SU-DHL-6 (cell line): ENCODE measurements around the gene GSTA3.

ENCODE experiments used
- H2AFZ ChIP-seq: fragments of 200-600 bp; sonication (generic); 2 replicates; pipeline ENCODE4 v1.6.1; 2014; ENCODE audit warnings: low read depth, mild to moderate bottlenecking, moderate library complexity, mixed read lengths, antibody characterized with exemption, low read length; ENCODE audit not compliant: severe bottlenecking
- H3F3A ChIP-seq: fragments of 200-600 bp; shearing (Covaris generic); 2 replicates; pipeline ENCODE4 v1.6.0; 2016; ENCODE audit warnings: antibody characterized with exemption, mild to moderate bottlenecking; ENCODE audit not compliant: insufficient read depth
- H3K27ac ChIP-seq: fragments of 200-600 bp; sonication (generic); 2 replicates; pipeline ENCODE4 v1.5.1; 2016; ENCODE audit warnings: low read depth, mild to moderate bottlenecking, low read length, moderate library complexity, mixed read lengths
- H3K27me3 ChIP-seq: fragments of 200-600 bp; sonication (generic), shearing (Covaris generic); 2 replicates; pipeline ENCODE4 v1.6.0; 2014; ENCODE audit warnings: mild to moderate bottlenecking, low read length
- H3K36me3 ChIP-seq: fragments of 200-600 bp; sonication (generic); 2 replicates; pipeline ENCODE4 v1.6.1; 2014; ENCODE audit warnings: mild to moderate bottlenecking, low read length, mixed read lengths
- H3K4me2 ChIP-seq: fragments of 300-600, 200-600 bp; shearing (Covaris generic), sonication (generic); 2 replicates; pipeline ENCODE4 v1.6.0; 2014; ENCODE audit warnings: low read length, low read depth, mild to moderate bottlenecking; ENCODE audit not compliant: poor library complexity, severe bottlenecking
- H3K4me3 ChIP-seq: fragments of 200-600 bp; sonication (generic); 2 replicates; pipeline ENCODE4 v1.5.1; 2014; ENCODE audit warnings: antibody characterized with exemption, low read length, mild to moderate bottlenecking, mixed read lengths; ENCODE audit not compliant: insufficient read depth, poor library complexity, severe bottlenecking
- H3K79me2 ChIP-seq: fragments of 200-600 bp; sonication (generic); 2 replicates; pipeline ENCODE4 v1.6.1; 2014; ENCODE audit warnings: mild to moderate bottlenecking, low read length, moderate library complexity; ENCODE audit not compliant: insufficient read depth
- H3K9ac ChIP-seq: fragments of 200-600 bp; sonication (generic); 2 replicates; pipeline ENCODE4 v1.7.0; 2014; ENCODE audit warnings: mild to moderate bottlenecking, low read length
- H3K9me2 ChIP-seq: fragments of 200-600 bp; sonication (generic); replicated peaks from 2 replicates; pipeline ENCODE4 v1.6.1; 2014; ENCODE audit warnings: low read length; ENCODE audit not compliant: insufficient read depth
- H3K9me3 ChIP-seq: fragments of 200-600 bp; sonication (generic); 2 replicates; pipeline ENCODE4 v1.6.1; 2014; ENCODE audit warnings: low read length, mixed read lengths; ENCODE audit not compliant: insufficient read depth
- H4K20me1 ChIP-seq: fragments of 200-600 bp; sonication (generic); 2 replicates; pipeline ENCODE4 v1.6.1; 2014; ENCODE audit warnings: low read depth, mild to moderate bottlenecking, antibody characterized with exemption, low read length, moderate library complexity, mixed read lengths
- CTCF ChIP-seq: fragments of 200-600 bp; sonication (generic); IDR thresholded peaks from one replicate; pipeline ENCODE4 v1.5.1; 2017; ENCODE audit warnings: antibody characterized with exemption, mild to moderate bottlenecking, low read length, moderate library complexity; ENCODE audit not compliant: insufficient read depth, poor library complexity, severe bottlenecking
- EZH2phosphoT487 ChIP-seq: fragments of 200-600 bp; sonication (generic), shearing (Covaris generic); conservative IDR thresholded peaks from 2 replicates; pipeline ENCODE4 v1.6.1; 2018; ENCODE audit warnings: mild to moderate bottlenecking, antibody characterized with exemption, low read length, moderate library complexity, mixed read lengths

The GSTA3 gene

GRCh38 chr6:52877786-52878185 is 31.7 kb downstream of the GSTA3 start:
- Histone ChIP-seq H4K20me1 (no peaks in the 10 kb centered on the region), H3K4me3 (no peak overlapping the region), H3K9me3 (no peaks in the 10 kb centered on the region), H3K4me2 (no peak overlapping the region), H2AFZ (no peak overlapping the region), H3K9me2 (no peaks in the 10 kb centered on the region), H3K27ac (no peak overlapping the region), H3K9ac (no peak overlapping the region), H3K79me2 (no peaks in the 10 kb centered on the region), H3K27me3 (no peaks in the 10 kb centered on the region), H3F3A (no peaks in the 10 kb centered on the region), H3K36me3 (no peaks in the 10 kb centered on the region)
- TF ChIP-seq EZH2phosphoT487: no peak

DNA sequence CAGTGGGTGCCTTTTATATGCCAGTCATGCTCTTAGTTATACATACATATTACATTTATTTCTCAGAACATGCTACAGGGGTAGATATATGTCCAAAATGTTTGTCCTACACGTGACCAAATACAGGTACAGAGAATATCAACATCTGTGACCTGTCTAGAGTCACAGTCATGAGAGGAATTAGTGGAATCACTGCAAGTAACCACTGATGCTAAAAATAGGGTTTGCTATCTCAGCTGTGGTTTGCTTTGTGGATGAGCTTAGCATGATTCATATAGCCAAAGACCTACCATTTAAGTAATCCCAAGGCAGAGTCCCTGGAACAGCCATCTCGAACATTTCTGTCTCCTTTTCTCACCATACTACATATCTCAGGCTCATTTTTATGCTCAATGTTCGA is 32.3 kb downstream of the GSTA3 start:
- Histone ChIP-seq H3K9ac (no peak overlapping the region), H4K20me1 (no peaks in the 10 kb centered on the region), H3K4me3 (no peak overlapping the region), H3F3A (no peaks in the 10 kb centered on the region), H3K27ac (no peak overlapping the region), H2AFZ (no peak overlapping the region), H3K36me3 (no peaks in the 10 kb centered on the region), H3K27me3 (no peaks in the 10 kb centered on the region), H3K79me2 (no peaks in the 10 kb centered on the region), H3K9me3 (no peaks in the 10 kb centered on the region), H3K4me2 (no peak overlapping the region), H3K9me2 (no peaks in the 10 kb centered on the region)
- TF ChIP-seq CTCF (no peak), EZH2phosphoT487 (no peak)

DNA sequence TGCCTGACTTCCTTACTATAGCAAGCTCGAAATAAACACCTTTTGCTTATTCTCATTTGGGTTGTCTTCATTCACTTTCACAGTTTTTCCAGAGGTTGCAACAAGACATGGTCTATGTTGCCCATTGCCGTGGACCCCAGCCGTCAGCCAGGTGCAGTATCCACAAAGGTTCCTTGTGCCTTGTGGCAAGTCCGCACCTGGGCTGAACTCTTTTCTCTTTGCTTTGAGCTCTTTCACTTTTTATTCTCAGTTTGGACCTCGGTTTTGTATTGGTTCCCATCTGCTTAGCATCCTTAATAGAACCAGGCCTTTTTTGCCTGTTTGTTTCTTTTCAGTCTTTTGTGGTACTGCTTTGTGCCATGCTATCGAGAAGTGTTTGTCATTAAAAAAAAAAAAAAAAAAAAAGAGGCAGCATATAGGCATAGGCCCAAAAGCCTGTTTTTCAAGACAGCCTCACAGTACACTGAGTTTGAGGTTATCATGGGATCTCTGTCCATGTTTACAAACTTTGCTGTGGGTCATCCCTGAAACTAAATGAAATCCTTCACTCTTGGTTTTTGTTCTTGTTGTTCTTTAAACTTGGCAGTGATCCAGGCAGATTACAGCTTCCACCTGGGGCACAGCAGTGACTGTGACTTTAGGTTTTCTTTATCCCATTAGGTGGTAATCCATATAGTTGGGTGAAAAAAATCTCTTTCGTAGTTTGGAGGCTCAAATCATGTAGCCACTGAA is 33.3 kb downstream of the GSTA3 start:
- H3K4me2 ChIP-seq: no peak overlapping the region
- no peaks in the 10 kb centered on the region for H3F3A ChIP-seq
- no peaks in the 10 kb centered on the region for H3K79me2 ChIP-seq
- no peak overlapping the region for H2AFZ ChIP-seq
- no peak for TF ChIP-seq EZH2phosphoT487
- TF ChIP-seq CTCF: no peak
- H4K20me1 ChIP-seq: no peaks in the 10 kb centered on the region
- no peak overlapping the region for H3K9ac ChIP-seq
- no peak overlapping the region for H3K27ac ChIP-seq
- H3K9me3 ChIP-seq: no peaks in the 10 kb centered on the region
- H3K4me3 ChIP-seq: no peak overlapping the region
- no peaks in the 10 kb centered on the region for H3K36me3 ChIP-seq
- no peaks in the 10 kb centered on the region for H3K9me2 ChIP-seq
- no peaks in the 10 kb centered on the region for H3K27me3 ChIP-seq

GRCh38 chr6:52872031-52872430 is 37.5 kb downstream of the GSTA3 start:
- Histone ChIP-seq H4K20me1 (no peaks in the 10 kb centered on the region), H3K79me2 (no peaks in the 10 kb centered on the region), H3K27ac (no peak overlapping the region), H3K9ac (no peak overlapping the region), H3K4me2 (no peak overlapping the region), H3K27me3 (no peaks in the 10 kb centered on the region), H3K9me2 (no peaks in the 10 kb centered on the region), H3K4me3 (no peak overlapping the region), H2AFZ (no peak overlapping the region), H3F3A (no peaks in the 10 kb centered on the region), H3K9me3 (no peaks in the 10 kb centered on the region), H3K36me3 (no peaks in the 10 kb centered on the region)
- TF ChIP-seq CTCF: no peak
- TF ChIP-seq EZH2phosphoT487: no peak
